Measurements from ENCODE around the gene SORL1. TPM values are rescaled to one million over a fixed set of nuclear protein-coding genes. Genes with fewer than 3 reads are reported as not detected.

Gene SORL1
- total and polyA plus RNA-seq, 2 of the 8 experiments (the other 6 are each of a cell fraction or from before 2014, with no cell fraction given): 38.1 to 65.5 TPM

- TF ChIP-seq CHD7 (IDR thresholded peaks at IDR 0.05; ENCODE audit: insufficient replicate concordance, low read length) (no peak), HDAC2 (IDR thresholded peaks at IDR 0.05; ENCODE audit: borderline replicate concordance in 1 of 2, low read depth in 2 of 2, low read length in 2 of 2) (no peak), CTCF (IDR thresholded peaks at IDR 0.05; ENCODE audit: control extremely low read depth in 1 of 3, insufficient read depth in 1 of 3, low read depth in 1 of 3, low read length in 3 of 3) (no peak), JUN (IDR thresholded peaks at IDR 0.05; ENCODE audit: low read depth, low read length) (no peak), RBBP5 (IDR thresholded peaks at IDR 0.05; ENCODE audit: borderline replicate concordance, low read depth, low read length) (no peak), POU5F1 (IDR thresholded peaks at IDR 0.05; ENCODE audit: low read depth, low read length) (no peak), KDM1A (IDR thresholded peaks at IDR 0.05; ENCODE audit: borderline replicate concordance, low read length) (no peak)
Observed at GRCh38 chr11:121460941-121461514, 8.9 kb downstream of the SORL1 start (continued).

Measured in H1 (cell line).